IMR-90 (cell line): ENCODE data around the gene KBTBD7.

Experiments used
- BHLHE40 ChIP-seq: fragments of 150-350 bp; IDR thresholded peaks from 2 replicates; pipeline ENCODE4 v1.6.1; 2016; ENCODE audit warnings: mild to moderate bottlenecking, low read depth, low read length
- CEBPB ChIP-seq: IDR thresholded peaks from 2 replicates; pipeline ENCODE4 v1.6.1; 2012; ENCODE audit warnings: low read depth, low read length, improper control_type of control experiment
- CHD1 ChIP-seq: IDR thresholded peaks from 2 replicates; pipeline ENCODE4 v1.6.1; 2012; ENCODE audit warnings: low read depth, low read length, improper control_type of control experiment
- MAFK ChIP-seq: IDR thresholded peaks from 2 replicates; pipeline ENCODE4 v1.6.1; 2012; ENCODE audit warnings: low read depth, low read length, improper control_type of control experiment
- MAZ ChIP-seq: IDR thresholded peaks from 2 replicates; pipeline ENCODE4 v1.6.1; 2012; ENCODE audit warnings: low read depth, mild to moderate bottlenecking, low read length, improper control_type of control experiment, moderate library complexity, borderline replicate concordance
- MXI1 ChIP-seq: IDR thresholded peaks from 2 replicates; pipeline ENCODE4 v1.6.1; 2012; ENCODE audit warnings: low read depth, mild to moderate bottlenecking, low read length, moderate library complexity, borderline replicate concordance
- POLR2A ChIP-seq: IDR thresholded peaks from 2 replicates; pipeline ENCODE4 v1.6.1; 2012; ENCODE audit warnings: mild to moderate bottlenecking, low read depth, low read length
- RAD21 ChIP-seq: IDR thresholded peaks from 2 replicates; pipeline ENCODE4 v1.6.1; 2012; ENCODE audit warnings: low read length, improper control_type of control experiment
- RCOR1 ChIP-seq: IDR thresholded peaks from 2 replicates; pipeline ENCODE4 v1.6.1; 2012; ENCODE audit warnings: mild to moderate bottlenecking, low read length, improper control_type of control experiment; ENCODE audit not compliant: insufficient replicate concordance
- RFX5 ChIP-seq: IDR thresholded peaks from 2 replicates; pipeline ENCODE4 v1.8.0; 2012; ENCODE audit warnings: low read depth, mild to moderate bottlenecking, low read length, moderate library complexity
- SMC3 ChIP-seq: fragments of 150-350 bp; IDR thresholded peaks from 2 replicates; pipeline ENCODE4 v1.6.1; 2016; ENCODE audit warnings: low read depth, mild to moderate bottlenecking, antibody characterized with exemption, low read length, moderate library complexity
- TF ChIP-seq, protein P1 (sequence below): conservative IDR thresholded peaks from 2 replicates; pipeline ENCODE4 v1.5.1; 2012; ENCODE audit warnings: mild to moderate bottlenecking, low read depth, low read length, improper control_type of control experiment
- TF ChIP-seq, protein P2 (sequence below): fragments of 150-350 bp; IDR thresholded peaks from 2 replicates; pipeline ENCODE4 v1.6.1; 2017; ENCODE audit warnings: mild to moderate bottlenecking, antibody characterized with exemption, low read length, low read depth
- TF ChIP-seq, protein P3 (sequence below): fragments of 150-350 bp; IDR thresholded peaks from 2 replicates; pipeline ENCODE4 v1.6.1; 2016; ENCODE audit warnings: low read depth, mild to moderate bottlenecking, low read length, moderate library complexity, borderline replicate concordance

DNA sequence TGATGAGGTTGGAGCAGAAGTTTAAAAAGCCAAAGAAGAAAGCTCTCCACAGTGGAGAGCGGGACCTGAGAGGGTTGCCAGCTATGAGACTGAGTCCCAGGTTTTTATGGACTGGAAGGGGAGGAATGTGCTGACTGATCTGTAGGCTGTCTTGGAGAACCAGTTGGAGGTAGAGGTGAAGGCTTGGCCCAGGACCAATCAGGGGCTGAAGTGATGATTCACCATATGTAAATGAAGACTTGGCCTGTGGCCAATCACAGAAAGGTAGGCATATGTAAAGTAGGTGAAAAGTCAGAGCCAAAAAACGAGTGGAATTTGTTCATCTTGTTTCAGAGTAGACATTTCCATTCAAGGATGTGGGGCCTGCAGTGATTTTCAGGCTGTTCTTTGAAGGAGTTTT, 44.3 kb downstream of the KBTBD7 start:
- TF ChIP-seq, protein P1, sequence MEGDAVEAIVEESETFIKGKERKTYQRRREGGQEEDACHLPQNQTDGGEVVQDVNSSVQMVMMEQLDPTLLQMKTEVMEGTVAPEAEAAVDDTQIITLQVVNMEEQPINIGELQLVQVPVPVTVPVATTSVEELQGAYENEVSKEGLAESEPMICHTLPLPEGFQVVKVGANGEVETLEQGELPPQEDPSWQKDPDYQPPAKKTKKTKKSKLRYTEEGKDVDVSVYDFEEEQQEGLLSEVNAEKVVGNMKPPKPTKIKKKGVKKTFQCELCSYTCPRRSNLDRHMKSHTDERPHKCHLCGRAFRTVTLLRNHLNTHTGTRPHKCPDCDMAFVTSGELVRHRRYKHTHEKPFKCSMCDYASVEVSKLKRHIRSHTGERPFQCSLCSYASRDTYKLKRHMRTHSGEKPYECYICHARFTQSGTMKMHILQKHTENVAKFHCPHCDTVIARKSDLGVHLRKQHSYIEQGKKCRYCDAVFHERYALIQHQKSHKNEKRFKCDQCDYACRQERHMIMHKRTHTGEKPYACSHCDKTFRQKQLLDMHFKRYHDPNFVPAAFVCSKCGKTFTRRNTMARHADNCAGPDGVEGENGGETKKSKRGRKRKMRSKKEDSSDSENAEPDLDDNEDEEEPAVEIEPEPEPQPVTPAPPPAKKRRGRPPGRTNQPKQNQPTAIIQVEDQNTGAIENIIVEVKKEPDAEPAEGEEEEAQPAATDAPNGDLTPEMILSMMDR = no peak
- TF ChIP-seq POLR2A = no peak
- no peak for TF ChIP-seq MAFK
- no peak for TF ChIP-seq RFX5
- no peak for TF ChIP-seq MXI1
- TF ChIP-seq RAD21 = no peak
- TF ChIP-seq CEBPB = no peak
- TF ChIP-seq, protein P2, sequence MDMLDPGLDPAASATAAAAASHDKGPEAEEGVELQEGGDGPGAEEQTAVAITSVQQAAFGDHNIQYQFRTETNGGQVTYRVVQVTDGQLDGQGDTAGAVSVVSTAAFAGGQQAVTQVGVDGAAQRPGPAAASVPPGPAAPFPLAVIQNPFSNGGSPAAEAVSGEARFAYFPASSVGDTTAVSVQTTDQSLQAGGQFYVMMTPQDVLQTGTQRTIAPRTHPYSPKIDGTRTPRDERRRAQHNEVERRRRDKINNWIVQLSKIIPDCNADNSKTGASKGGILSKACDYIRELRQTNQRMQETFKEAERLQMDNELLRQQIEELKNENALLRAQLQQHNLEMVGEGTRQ = no peak
- no peak for TF ChIP-seq MAZ
- TF ChIP-seq CHD1 = no peak
- no peak for TF ChIP-seq BHLHE40
- TF ChIP-seq, protein P3, sequence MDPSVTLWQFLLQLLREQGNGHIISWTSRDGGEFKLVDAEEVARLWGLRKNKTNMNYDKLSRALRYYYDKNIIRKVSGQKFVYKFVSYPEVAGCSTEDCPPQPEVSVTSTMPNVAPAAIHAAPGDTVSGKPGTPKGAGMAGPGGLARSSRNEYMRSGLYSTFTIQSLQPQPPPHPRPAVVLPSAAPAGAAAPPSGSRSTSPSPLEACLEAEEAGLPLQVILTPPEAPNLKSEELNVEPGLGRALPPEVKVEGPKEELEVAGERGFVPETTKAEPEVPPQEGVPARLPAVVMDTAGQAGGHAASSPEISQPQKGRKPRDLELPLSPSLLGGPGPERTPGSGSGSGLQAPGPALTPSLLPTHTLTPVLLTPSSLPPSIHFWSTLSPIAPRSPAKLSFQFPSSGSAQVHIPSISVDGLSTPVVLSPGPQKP = no peak
- no peak for TF ChIP-seq SMC3
- TF ChIP-seq RCOR1 = no peak
